ENCODE results near the gene COX6A2.

Gene COX6A2

DNA sequence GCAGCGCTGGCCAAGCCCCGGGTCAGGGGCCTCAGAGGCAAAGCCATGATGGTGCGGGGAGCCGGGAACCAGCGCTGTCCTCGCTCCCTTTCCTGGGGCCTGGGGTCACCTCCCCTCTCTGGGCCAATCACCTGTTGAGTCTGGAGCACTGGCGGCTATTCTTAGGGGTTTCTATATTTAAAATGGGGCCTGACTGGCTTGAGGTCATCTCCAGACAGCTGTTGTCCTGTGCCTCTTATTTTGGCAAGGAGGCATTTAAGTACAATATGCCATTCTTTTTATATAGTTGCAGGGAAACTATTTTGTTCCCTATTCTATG, at the start of gene COX6A2:
Gene COX6A2 (minus strand): TSS at position 82 of the 319 bp plus-strand sequence. CDS start 35 bp downstream, at position 47.
- no peak for DNase-seq (ENCODE audit: low read depth, low spot score)

DNA sequence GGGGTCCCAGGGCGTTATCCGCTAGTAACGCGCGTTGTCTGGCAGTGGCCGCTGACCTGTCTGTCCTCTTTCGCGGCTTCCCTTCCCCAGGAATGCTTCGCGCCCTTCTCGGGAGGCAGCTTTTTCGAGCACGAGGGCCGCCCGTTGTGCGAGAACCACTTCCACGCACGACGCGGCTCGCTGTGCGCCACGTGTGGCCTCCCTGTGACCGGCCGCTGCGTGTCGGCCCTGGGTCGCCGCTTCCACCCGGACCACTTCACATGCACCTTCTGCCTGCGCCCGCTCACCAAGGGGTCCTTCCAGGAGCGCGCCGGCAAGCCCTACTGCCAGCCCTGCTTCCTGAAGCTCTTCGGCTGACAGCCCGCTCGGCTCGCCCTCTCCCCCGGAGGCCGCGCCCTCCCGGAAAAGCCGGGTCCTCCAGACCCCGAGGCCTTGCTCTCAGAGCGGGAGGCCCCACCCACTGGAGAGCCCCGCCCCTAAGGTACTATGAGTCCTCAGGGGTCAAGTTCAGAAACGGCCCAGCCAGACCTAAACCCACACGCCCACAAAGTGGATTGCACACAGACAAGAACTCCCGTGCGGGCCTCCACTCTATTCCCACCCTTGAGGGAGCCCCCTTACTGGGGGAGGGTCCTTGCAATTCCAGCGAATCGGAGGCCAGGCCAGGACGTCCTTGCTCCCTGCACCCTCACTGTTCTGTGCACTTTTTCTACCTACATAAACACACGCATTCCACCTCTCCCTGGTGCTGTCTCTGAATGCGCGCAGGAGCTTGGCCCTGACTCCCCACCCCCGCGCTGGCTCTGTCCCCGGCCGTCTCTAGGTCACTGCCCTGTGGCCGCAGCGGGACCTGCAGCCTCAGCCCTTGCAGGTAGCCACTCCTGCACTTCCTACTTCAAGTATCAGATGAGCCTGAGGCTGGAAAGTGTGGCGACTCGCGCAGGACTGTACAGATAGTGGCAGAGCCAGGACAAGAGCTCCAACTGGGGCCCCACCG, 49.4 kb upstream of the COX6A2 start:
- no peak for DNase-seq (ENCODE audit: low read depth, low spot score)

DNA sequence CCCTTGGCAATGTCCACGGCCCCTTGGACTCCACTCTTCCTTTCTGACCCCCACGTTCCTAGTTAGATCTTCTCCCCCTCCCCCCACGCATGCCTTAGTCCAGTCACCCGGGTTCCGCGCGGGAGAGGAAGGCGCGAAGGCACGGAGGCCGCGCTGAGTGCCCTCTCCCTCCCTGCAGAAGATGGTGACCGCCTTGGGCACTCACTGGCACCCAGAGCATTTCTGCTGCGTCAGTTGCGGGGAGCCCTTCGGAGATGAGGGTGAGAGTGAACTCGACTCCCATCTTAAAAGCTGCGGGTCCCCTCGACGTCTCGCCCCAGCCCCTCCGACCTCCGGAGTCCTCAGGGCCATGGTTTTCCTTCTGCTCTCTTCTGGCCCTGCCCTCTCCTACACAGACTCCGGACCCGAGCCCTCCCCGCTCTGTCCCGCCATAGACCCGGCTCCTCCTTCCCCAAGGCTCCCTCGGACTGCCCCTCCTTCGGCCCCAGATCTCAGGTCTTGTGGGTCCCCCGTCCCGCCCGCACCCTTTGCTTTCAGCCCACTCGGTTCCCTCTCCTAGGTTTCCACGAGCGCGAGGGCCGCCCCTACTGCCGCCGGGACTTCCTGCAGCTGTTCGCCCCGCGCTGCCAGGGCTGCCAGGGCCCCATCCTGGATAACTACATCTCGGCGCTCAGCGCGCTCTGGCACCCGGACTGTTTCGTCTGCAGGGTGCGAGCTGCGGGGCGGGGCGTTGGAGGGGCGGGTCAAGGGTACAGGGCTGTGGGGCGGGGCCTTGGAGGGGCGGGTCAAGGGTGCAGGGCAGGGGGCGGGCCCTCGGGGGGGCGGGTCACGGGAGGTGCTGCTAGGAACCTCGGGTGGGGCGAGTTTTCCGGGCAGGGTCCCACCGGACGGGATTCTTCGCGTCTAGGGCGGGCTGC, 48.4 kb upstream of the COX6A2 start:
- DNase-seq (ENCODE audit: low read depth, low spot score), result no peak

DNA sequence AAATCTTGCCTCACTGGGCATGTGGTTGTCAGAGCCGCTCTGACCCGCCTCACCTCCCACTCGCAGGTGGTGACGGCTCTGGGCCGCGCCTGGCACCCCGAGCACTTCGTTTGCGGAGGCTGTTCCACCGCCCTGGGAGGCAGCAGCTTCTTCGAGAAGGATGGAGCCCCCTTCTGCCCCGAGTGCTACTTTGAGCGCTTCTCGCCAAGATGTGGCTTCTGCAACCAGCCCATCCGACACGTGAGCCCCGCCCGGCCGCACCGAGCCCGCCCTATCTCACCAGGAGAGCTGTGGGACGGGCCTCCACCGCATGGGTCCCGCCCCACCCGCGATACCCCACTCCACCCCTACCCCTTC, 47.8 kb upstream of the COX6A2 start:
- no peak for DNase-seq (ENCODE audit: low read depth, low spot score)

DNA sequence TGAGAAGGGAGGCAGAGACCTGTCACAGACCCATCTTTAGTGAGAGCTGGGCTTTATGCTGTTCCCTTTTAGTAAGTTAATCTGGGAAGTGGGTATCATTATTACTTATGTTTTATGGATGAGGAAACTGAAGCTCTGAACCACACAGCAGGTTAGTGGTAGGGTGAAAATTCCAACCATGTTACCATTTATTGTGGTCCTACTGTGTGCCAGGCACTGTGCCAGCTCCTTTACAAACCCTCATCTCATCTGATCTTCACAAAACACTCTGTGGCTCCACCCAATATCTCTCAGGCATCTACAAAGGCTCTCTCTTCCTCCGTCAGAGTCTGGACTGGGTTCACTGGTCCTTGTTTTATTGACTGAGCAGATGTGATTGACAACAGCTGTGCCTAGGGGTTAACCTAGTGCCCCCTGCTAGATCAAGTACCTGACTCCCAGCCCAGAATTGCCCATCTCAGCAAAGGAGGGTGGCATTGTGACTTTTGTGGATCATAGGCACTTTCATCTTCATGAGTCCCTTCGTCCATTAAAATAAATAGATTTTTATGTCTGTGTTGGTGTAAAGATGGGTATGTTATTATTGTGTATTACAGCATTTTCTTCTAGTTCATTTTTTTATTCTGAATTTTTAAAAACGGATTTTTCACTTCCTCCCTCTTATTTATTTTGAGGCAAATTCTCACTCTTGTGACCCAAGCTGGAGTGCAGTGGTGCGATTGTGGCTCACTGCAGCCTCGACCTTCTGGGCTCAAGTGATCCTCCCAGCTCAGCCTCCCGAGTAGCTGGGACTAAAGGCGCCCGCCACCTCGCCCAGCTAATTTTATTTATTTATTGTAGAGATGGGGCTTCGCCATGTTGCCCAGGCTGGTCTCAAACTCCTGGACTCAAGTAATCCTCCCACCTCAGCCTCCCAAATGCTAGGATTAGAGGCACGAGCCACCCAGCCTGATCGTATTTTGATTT, 46.9 kb upstream of the COX6A2 start:
- no peak for DNase-seq (ENCODE audit: low read depth, low spot score)

DNA sequence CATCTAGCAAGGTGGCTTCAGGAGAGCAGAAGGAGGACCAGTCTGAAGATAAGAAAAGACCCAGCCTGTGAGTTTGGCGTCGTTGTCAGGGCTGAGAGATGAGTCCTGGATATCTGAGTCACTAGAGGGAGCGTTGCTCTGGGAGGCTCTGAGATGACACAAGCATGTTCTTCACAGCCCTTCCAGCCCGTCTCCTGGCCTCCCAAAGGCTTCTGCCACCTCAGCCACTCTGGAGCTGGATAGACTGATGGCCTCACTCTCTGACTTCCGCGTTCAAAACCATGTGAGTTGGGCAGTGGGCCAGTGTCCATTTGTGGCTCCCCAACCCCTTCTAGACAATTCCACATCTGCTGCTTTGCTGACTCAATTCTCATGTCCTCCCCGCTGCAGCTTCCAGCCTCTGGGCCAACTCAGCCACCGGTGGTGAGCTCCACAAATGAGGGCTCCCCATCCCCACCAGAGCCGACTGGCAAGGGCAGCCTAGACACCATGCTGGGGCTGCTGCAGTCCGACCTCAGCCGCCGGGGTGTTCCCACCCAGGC, 46.1 kb upstream of the COX6A2 start:
- no peak for DNase-seq (ENCODE audit: low read depth, low spot score)

DNA sequence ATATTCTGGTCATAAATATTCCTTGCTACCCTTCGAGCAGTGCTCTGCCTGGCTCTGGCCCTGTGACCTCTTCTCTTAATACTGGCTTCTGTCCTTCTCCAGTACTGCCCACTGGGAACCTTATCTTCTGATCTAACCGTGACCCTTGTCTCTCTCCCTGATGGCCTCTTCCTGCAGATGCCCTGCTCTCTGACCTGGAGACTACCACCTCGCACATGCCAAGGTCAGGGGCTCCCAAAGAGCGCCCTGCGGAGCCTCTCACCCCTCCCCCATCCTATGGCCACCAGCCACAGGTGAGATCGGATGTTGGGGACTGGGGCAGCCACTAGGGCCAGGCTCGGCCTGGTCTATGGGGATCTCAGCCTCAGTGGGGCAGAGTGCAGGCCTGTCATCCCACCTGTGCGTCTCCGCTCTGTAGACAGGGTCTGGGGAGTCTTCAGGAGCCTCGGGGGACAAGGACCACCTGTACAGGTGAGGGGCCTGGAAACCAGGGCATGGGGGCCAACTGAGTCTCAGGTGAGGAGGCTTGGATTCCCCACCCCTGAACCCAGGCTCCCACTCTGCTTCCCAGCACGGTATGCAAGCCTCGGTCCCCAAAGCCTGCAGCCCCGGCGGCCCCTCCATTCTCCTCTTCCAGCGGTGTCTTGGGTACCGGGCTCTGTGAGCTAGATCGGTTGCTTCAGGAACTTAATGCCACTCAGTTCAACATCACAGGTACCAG, 45.3 kb upstream of the COX6A2 start:
- DNase-seq (ENCODE audit: low read depth, low spot score), result no peak

GRCh38 chr16:31472709-31473203, 44.6 kb upstream of the COX6A2 start:
- peak; percentile 69 for DNase-seq (ENCODE audit: low read depth, low spot score)

GRCh38 chr16:31471875-31472708, 43.9 kb upstream of the COX6A2 start, which contains the start of gene TGFB1I1:
TGFB1I1 (plus strand) TSS chr16:31472152; CDS start chr16:31472189, 37 bp downstream.
- DNase-seq (ENCODE audit: low read depth, low spot score), result no peak

GRCh38 chr16:31471241-31471874, 43.2 kb upstream of the COX6A2 start:
- DNase-seq (ENCODE audit: low read depth, low spot score), result no peak

DNA sequence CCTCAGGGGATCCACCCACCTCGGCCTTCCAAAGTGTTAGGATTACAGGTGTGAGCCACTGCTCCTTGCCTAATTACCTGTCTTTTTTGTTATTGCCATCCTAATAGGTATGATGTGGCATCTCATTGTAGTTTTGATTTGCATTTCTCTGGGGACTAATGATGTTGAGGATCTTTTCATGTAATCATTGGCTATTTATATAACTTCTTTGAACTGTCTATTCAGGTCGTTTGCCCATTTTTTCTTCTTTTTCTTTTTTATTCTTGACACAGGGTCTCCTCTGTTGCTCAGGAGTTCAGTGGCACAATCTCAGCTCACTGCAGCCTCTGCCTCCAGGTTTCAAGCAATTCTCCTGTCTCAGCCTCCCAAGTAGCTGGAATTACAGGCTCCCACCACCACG, 42.5 kb upstream of the COX6A2 start:
- DNase-seq (ENCODE audit: low read depth, low spot score), result no peak

DNA sequence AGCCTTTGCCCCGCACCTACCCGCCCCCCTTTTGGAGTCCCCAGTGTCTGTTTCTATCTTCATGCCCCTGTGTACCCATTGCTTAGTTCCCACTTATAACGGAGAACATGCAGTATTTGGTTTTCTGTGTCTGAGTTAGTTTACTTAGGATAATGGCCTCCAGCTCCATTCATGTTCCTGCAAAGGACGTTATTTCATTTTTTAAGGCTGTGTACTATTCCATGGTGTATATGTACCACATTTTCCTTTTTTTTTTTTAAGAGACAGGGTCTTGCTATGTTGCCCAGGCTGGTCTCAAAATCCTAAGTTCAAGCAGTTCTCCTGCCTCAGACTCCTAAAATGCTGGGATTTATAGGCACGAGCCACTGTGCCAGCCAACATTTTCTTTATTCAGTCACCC, 39.7 kb upstream of the COX6A2 start:
- no peak for DNase-seq (ENCODE audit: low read depth, low spot score)

- DNase-seq (ENCODE audit: low read depth, low spot score), result no peak
These were observed 39.1 kb upstream of the COX6A2 start for GRCh38 chr16:31467151-31467773.

DNA sequence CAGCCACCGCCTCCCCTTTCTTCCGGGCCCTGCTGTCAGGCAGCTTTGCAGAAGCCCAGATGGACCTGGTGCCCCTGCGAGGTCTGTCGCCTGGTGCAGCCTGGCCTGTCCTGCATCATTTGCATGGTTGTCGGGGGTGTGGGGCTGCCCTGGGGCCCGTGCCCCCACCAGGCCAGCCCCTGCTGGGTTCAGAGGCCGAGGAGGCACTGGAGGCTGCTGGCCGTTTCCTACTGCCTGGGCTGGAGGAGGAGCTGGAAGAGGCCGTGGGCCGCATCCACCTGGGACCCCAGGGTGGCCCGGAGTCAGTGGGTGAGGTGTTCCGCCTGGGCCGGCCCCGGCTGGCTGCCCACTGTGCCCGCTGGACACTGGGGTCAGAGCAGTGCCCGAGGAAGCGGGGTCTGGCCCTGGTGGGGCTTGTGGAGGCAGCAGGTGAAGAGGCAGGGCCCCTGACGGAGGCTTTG, 38.3 kb upstream of the COX6A2 start:
- no peak for DNase-seq (ENCODE audit: low read depth, low spot score)

DNA sequence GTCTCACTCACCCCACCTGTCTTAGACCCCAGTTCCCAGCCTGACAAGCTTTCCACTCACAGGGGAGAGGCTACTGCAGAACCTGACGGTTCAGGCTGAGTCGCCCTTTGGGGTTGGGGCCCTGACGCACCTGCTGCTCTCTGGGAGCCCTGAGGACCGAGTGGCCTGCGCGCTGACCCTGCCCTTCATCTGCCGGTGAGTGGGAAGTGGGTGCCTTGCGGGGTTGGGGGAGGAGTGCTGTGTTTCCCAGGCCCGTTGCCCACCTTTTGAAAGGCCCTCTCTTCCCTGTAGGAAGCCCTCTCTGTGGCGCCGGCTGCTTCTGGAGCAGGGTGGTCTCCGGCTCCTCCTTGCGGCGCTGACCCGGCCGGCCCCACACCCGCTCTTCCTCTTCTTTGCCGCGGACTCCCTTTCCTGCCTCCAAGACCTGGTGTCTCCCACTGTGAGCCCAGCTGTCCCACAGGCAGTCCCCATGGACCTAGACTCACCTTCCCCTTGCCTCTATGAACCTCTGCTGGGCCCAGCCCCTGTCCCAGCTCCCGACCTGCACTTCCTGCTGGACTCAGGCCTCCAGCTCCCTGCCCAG, 37.7 kb upstream of the COX6A2 start:
- DNase-seq (ENCODE audit: low read depth, low spot score), result no peak

DNA sequence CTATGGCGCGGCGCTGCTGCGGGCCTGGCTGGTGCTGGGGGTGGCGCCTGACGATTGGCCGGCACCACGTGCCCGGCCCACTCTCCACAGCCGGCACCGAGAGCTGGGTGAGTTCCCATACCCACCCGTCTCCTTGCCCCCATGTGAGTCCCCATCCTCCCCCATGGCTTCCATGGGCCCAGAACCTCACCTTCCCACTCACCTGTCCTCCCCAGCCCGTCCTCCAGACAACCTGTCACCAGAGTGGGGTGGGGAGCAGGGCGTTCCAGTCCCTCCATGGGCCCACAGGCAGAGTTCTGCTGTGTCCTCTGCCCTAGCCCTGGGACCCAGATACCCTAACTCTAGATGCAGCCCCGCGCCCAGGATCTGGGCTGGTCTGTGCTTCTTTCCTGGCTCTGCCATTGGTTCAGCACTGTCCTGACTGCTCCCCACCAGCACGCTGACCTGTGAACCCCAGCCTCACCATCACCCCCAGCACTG, 36.7 kb upstream of the COX6A2 start:
- no peak for DNase-seq (ENCODE audit: low read depth, low spot score)

- no peak for DNase-seq (ENCODE audit: low read depth, low spot score)
These were observed 36.2 kb upstream of the COX6A2 start for GRCh38 chr16:31464348-31464769.
